Activated B cell treated with CpG ODN at 0.5 μM for 24 hours (primary cell): ENCODE results near the gene MDM1. TPM values are rescaled to one million over a fixed set of nuclear protein-coding genes. Genes with fewer than 3 reads are reported as not detected.

Source experiments
- ATAC-seq: fragments of 200-7000 bp; cut with Tn5 transposase; one replicate; pipeline ENCODE4 v1.10.0; 2021; ENCODE audit warnings: low read depth, mild to moderate bottlenecking, moderate library complexity
- CTCF ChIA-PET: fragments of 350-600 bp; sonication (Branson Sonifier 250); formaldehyde crosslinking; loops from one replicate; lab custom pipeline; 2021; ENCODE audit warnings: antibody characterized with exemption; lab: Charles Lee
- POLR2A ChIA-PET: fragments of 350-600 bp; sonication (Branson Sonifier 250); formaldehyde crosslinking; loops from one replicate; lab custom pipeline; 2021; ENCODE audit warnings: antibody characterized with exemption; lab: Charles Lee
- DNase-seq: peaks from one replicate; pipeline ENCODE4 v3.0.0; 2022
- H3K27ac Mint-ChIP-seq: one replicate; pipeline ENCODE4 v1.8.0; 2020; ENCODE audit warnings: mixed read lengths
- H3K27me3 Mint-ChIP-seq: one replicate; pipeline ENCODE4 v1.8.0; 2021; ENCODE audit warnings: mixed read lengths
- H3K36me3 Mint-ChIP-seq: one replicate; pipeline ENCODE4 v1.8.0; 2021; ENCODE audit warnings: low read depth, mixed read lengths
- H3K4me1 Mint-ChIP-seq: one replicate; pipeline ENCODE4 v1.8.0; 2021; ENCODE audit warnings: mixed read lengths
- H3K4me3 Mint-ChIP-seq: one replicate; pipeline ENCODE4 v1.8.0; 2020; ENCODE audit warnings: mild to moderate bottlenecking, mixed read lengths
- H3K9me3 Mint-ChIP-seq: one replicate; pipeline ENCODE4 v1.8.0; 2020; ENCODE audit warnings: mixed read lengths
- intact Hi-C: fragments of 100-400 bp; cut with micrococcal nuclease; formaldehyde crosslinking; loops from one replicate; pipeline ENCODE4 v1.15.1; 2024
- total RNA-seq: library from RNA; stranded (reverse); gene quantifications from 2 replicates; pipeline ENCODE4 v1.2.3, GENCODE V29; 2022
- TF ChIP-seq, protein P1 (sequence below): fragments of 200-600 bp; IDR thresholded peaks from one replicate; pipeline ENCODE4 v1.8.0; 2022; ENCODE audit warnings: antibody characterized with exemption, mild to moderate bottlenecking

MDM1 gene
- total RNA-seq, 1 donor from 2014 or later, result 25.9 TPM

DNA sequence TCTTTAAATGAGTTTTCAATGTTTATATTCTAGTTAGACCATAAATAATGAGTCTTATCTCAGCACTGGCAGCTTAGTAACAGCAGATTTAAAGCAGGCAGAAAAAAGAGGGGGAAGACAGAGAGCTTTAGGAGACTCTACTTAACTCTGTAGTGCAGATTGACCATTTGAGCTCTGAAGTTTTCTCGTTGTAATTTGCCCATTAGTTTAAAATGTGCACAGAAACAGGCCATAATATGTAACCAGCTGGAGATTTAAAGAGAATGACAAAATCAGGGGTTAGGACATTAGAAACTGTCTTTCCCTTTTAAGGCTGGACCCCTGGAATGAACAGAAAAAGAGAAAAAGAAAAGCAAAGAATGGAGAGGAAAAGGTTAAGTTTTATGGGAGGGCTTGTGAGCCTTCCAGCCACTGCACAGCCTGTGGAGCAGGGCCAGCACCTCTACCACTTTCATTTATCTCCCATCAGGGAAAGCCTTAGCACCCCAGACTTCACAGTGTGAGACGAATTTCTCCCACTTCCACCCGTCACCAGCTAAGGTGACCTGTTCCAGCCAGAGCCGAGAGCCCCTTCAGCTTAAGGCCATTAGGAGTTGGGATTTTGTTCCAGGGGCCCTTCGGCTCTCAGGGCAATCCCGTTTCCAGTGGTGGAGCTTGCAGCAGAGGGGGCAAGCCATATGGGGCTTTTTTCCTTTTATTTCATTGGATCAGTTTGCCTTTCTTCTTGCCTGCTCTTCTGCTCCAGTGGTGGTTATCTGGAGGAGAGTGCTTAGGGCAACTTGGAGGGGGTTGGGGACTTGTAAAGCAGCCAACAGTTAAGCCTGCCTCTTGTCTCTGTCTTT, 86.8 kb downstream of the MDM1 start:
- H3K36me3 Mint-ChIP-seq, result no peaks in the 10 kb centered on the region
- H3K27me3 Mint-ChIP-seq, result no peaks in the 10 kb centered on the region
- intact Hi-C loops, result no loop called here
- H3K4me1 Mint-ChIP-seq, result peaks cover 9% of the 10 kb centered on the region
- no peaks in the 10 kb centered on the region for H3K9me3 Mint-ChIP-seq
- TF ChIP-seq, protein P1, sequence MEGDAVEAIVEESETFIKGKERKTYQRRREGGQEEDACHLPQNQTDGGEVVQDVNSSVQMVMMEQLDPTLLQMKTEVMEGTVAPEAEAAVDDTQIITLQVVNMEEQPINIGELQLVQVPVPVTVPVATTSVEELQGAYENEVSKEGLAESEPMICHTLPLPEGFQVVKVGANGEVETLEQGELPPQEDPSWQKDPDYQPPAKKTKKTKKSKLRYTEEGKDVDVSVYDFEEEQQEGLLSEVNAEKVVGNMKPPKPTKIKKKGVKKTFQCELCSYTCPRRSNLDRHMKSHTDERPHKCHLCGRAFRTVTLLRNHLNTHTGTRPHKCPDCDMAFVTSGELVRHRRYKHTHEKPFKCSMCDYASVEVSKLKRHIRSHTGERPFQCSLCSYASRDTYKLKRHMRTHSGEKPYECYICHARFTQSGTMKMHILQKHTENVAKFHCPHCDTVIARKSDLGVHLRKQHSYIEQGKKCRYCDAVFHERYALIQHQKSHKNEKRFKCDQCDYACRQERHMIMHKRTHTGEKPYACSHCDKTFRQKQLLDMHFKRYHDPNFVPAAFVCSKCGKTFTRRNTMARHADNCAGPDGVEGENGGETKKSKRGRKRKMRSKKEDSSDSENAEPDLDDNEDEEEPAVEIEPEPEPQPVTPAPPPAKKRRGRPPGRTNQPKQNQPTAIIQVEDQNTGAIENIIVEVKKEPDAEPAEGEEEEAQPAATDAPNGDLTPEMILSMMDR, result no peak
- ATAC-seq, result no peak
- DNase-seq, result no peak
- H3K27ac Mint-ChIP-seq, result no peak overlapping the region
- ChIA-PET POLR2A (no interaction called here), CTCF (interaction anchor here (0.6 kb wide), 1 partner anchor 953 kb away, joined by 3 read pairs; no protein-coding TSS in a partner anchor)
- H3K4me3 Mint-ChIP-seq, result no peak overlapping the region

Other genes with a start within 250 kb of the MDM1 start
- gene IFNG, start 172.6 kb downstream of the MDM1 start, total RNA-seq, result not detected in 2 replicates
- not detected in 2 replicates for gene IL26, start 106.6 kb downstream of the MDM1 start, total RNA-seq
- gene IL22, start 78.8 kb downstream of the MDM1 start, total RNA-seq, result not detected in 2 replicates